Spleen (tissue), 11 donors: Measurements from ENCODE around the gene POLH. TPM values are rescaled to one million over a fixed set of nuclear protein-coding genes. Genes with fewer than 3 reads are reported as not detected.
"Not testable (repeated sequence)": the region's sequence is repeated elsewhere in the genome, so short reads cannot be mapped to it uniquely, and the experiment has no call there.

ENCODE experiments used
- DNase-seq: peaks from one replicate; pipeline ENCODE4 v3.0.0-alpha.2; 2020
- H3K27ac ChIP-seq, 8 donors: fragments of 200-600 bp; sonication (generic) in 7 of 8; 1 replicate in 4 of 8; 2 replicates in 4 of 8; pipeline versions ENCODE4 v1.5.0 to v1.8.0; 2016 to 2021; ENCODE audit warnings: inconsistent platforms in 4 of 8, mild to moderate bottlenecking in 4 of 8, moderate library complexity in 1 of 8
- H3K27me3 ChIP-seq, 7 donors: fragments of 200-600 bp; sonication (generic) in 6 of 7; replicated peaks in 1 of 7; 1 replicate in 4 of 7; 2 replicates in 3 of 7; pipeline versions ENCODE4 v1.5.0 to v1.8.0; 2016 to 2021; ENCODE audit warnings: inconsistent platforms in 3 of 7, mild to moderate bottlenecking in 1 of 7
- H3K36me3 ChIP-seq, 6 donors: fragments of 200-600 bp; sonication (generic) in 5 of 6; 1 replicate in 4 of 6; 2 replicates in 2 of 6; pipeline versions ENCODE4 v1.5.0 to v1.8.0; 2016 to 2021; ENCODE audit warnings: inconsistent platforms in 2 of 6
- H3K4me1 ChIP-seq, 6 donors: fragments of 200-600 bp; sonication (generic) in 5 of 6; 1 replicate in 3 of 6; 2 replicates in 3 of 6; pipeline versions ENCODE4 v1.5.0 to v1.8.0; 2016 to 2021; ENCODE audit warnings: inconsistent platforms in 3 of 6
- H3K4me3 ChIP-seq, 8 donors: fragments of 200-600 bp; sonication (generic) in 7 of 8; 1 replicate in 4 of 8; 2 replicates in 4 of 8; pipeline versions ENCODE4 v1.5.0 to v1.8.0; 2016 to 2021; ENCODE audit warnings: inconsistent platforms in 4 of 8, mild to moderate bottlenecking in 4 of 8, moderate library complexity in 2 of 8
- H3K9me3 ChIP-seq, 8 donors: fragments of 200-600 bp; sonication (generic) in 7 of 8; 1 replicate in 4 of 8; 2 replicates in 4 of 8; pipeline versions ENCODE4 v1.5.0 to v1.8.0; 2016 to 2021; ENCODE audit warnings: inconsistent platforms in 4 of 8
- CTCF ChIP-seq, 11 experiments: fragments of 200-600 bp in 7 of 11; fragments of 450-650 bp in 4 of 11; sonication (generic) in 4 of 11; IDR thresholded peaks in 8 of 11; conservative IDR thresholded peaks in 3 of 11; 1 replicate in 7 of 11; 2 replicates in 4 of 11; pipeline versions ENCODE4 v1.4.0 to v1.8.0; 2016 to 2021; ENCODE audit warnings: antibody characterized with exemption in 11 of 11, inconsistent platforms in 4 of 11, mild to moderate bottlenecking in 1 of 11
- POLR2A ChIP-seq, 3 donors: fragments of 450-650 bp; IDR thresholded peaks; one replicate each; pipeline ENCODE4 v1.5.1; 2017; ENCODE audit warnings: antibody characterized with exemption in 3 of 3, mild to moderate bottlenecking in 1 of 3
- POLR2AphosphoS5 ChIP-seq, 3 donors: sonication (generic); formaldehyde crosslinking; IDR thresholded peaks; one replicate each; pipeline ENCODE4 v1.5.1; 2017; ENCODE audit warnings: antibody characterized with exemption in 3 of 3
- WGBS, 5 donors: extraction: QIAGEN DNeasy Blood & Tissue Kit in 3 of 5; methylation state at CpG; one replicate each; pipeline versions ENCODE4 v1.1.5 to v1.1.7; 2013 to 2018; 5-methylcytosine and 5-hydroxymethylcytosine counted together
- intact Hi-C: fragments of 100-400 bp; cut with DNase I; formaldehyde crosslinking; loops from one replicate; pipeline ENCODE4 v1.15.0; 2023; ENCODE audit warnings: low total_unique reads
- polyA plus RNA-seq, 3 donors: library from polyadenylated mRNA; stranded (reverse); fragments of 200-250 nt; gene quantifications; one replicate each; pipeline ENCODE4 v1.2.1, GENCODE V29; 2013
- total RNA-seq, 7 donors: library from RNA; depleted of rRNA in 3 of 7; stranded (reverse); fragments of >200 nt in 3 of 7; fragmentation: NEBNext Ultra II Directional in 4 of 7; extraction: Animal tissue kit (Norgen Biotek cat#: 25700) in 4 of 7; gene quantifications; one replicate each; pipeline versions ENCODE4 v1.1.0 to v1.2.1, GENCODE V29; 2016 to 2021
- donor health status: healthy with polysubstance abuse.
- donor health status: DM: no; HTN: no; CAD: no; lungs with moderate emphysema.
- donor health status: DM: no; HTN: no; CAD: no.
- donor health status: Bipolar disorder and iron deficiency.
- donor health status: healthy.
- donor health status: DM: no; HTN: no; CAD: no.
- donor health status: DM: yes; HTN: yes; CAD: no.

Gene POLH
- total and polyA plus RNA-seq, 10 donors, result 4.1 to 23.0 (median 12.2) TPM

GRCh38 chr6:43647613-43648012 lies 71.6 kb downstream of the POLH start:
- intact Hi-C loops, result no loop called here
- no peak for DNase-seq
- Histone ChIP-seq H3K27me3 (no peaks in the 10 kb centered on the region), H3K36me3 (peaks cover 0 to 13% (median under 1%) of the 10 kb centered on the region in 6 donors), H3K27ac (no peak overlapping the region), H3K4me1 (peaks cover 4 to 17% (median 14%) of the 10 kb centered on the region in 6 donors), H3K9me3 (no peaks in the 10 kb centered on the region), H3K4me3 (no peak overlapping the region)
- 85 to 96% (median 95%) methylated on average over 3 of the region's 3 CpGs for WGBS, 5 donors
- no peak for TF ChIP-seq POLR2A (IDR thresholded peaks at IDR 0.05)
- TF ChIP-seq POLR2AphosphoS5 (IDR thresholded peaks at IDR 0.05), result no peak
- TF ChIP-seq CTCF (IDR thresholded peaks at IDR 0.05 in 8 of 11, conservative IDR thresholded peaks at IDR 0.05 in 3 of 11), result no peak

- H3K27ac ChIP-seq, result no peak overlapping the region
- H3K27me3 ChIP-seq, result no peaks in the 10 kb centered on the region
- intact Hi-C loops, result no loop called here
- no peaks in the 10 kb centered on the region for H3K9me3 ChIP-seq
- no peak for TF ChIP-seq POLR2A (IDR thresholded peaks at IDR 0.05)
- TF ChIP-seq CTCF (IDR thresholded peaks at IDR 0.05 in 8 of 11, conservative IDR thresholded peaks at IDR 0.05 in 3 of 11), result no peak
- TF ChIP-seq POLR2AphosphoS5 (IDR thresholded peaks at IDR 0.05), result no peak
- peaks cover 0 to 7% (median 0%) of the 10 kb centered on the region in 6 donors for H3K36me3 ChIP-seq
- no peak overlapping the region for H3K4me3 ChIP-seq
- WGBS, 5 donors, result 92 to 99% (median 97%) methylated on average over 2 of the region's 2 CpGs
- peaks cover 4 to 17% (median 14%) of the 10 kb centered on the region in 6 donors for H3K4me1 ChIP-seq
- DNase-seq, result no peak
Observed at GRCh38 chr6:43648248-43648647, 72.3 kb downstream of the POLH start.

GRCh38 chr6:43652822-43653221 lies 76.8 kb downstream of the POLH start:
- H3K4me3 ChIP-seq, H3K27ac ChIP-seq, DNase-seq, H3K9me3 ChIP-seq, H3K36me3 ChIP-seq, intact Hi-C loops, H3K27me3 ChIP-seq, H3K4me1 ChIP-seq: not testable (repeated sequence)
- WGBS, 5 donors, result 88 to 100% (median 93%) methylated on average over 2 of the region's 2 CpGs

GRCh38 chr6:43657221-43657802 lies 81.3 kb downstream of the POLH start:
- no peak for DNase-seq
- peaks cover 0 to 9% (median 0%) of the 10 kb centered on the region in 8 donors for H3K9me3 ChIP-seq
- no peak for TF ChIP-seq POLR2AphosphoS5 (IDR thresholded peaks at IDR 0.05)
- TF ChIP-seq CTCF (IDR thresholded peaks at IDR 0.05 in 8 of 11, conservative IDR thresholded peaks at IDR 0.05 in 3 of 11), result no peak
- no peak for TF ChIP-seq POLR2A (IDR thresholded peaks at IDR 0.05)
- intact Hi-C loops, result no loop called here
- peaks cover 0 to 3% (median 0%) of the 10 kb centered on the region in 7 donors for H3K27me3 ChIP-seq
- WGBS, 5 donors, result 80 to 97% (median 88%) methylated on average over 3 of the region's 3 CpGs
- H3K4me1 ChIP-seq, result no peaks in the 10 kb centered on the region
- no peak overlapping the region for H3K27ac ChIP-seq
- no peak overlapping the region for H3K4me3 ChIP-seq
- no peaks in the 10 kb centered on the region for H3K36me3 ChIP-seq
